Bronchial epithelial cell (primary cell): ENCODE data around the gene TMEM239. TPM values are rescaled to one million over a fixed set of nuclear protein-coding genes. Genes with fewer than 3 reads are reported as not detected.
"Not testable (repeated sequence)": the region's sequence is repeated elsewhere in the genome, so short reads cannot be mapped to it uniquely, and the experiment has no call there.

ENCODE experiments used
- DNase-seq: peaks from one replicate; pipeline ENCODE4 v3.0.0-alpha.2; 2010; ENCODE audit warnings: low read depth
- FAIRE-seq: peaks from 2 replicates; lab custom pipeline; 2011; peaks lifted over from hg19 to GRCh38; lab: Jason Lieb, UNC
- H3K27me3 ChIP-seq: 2 replicates; pipeline ENCODE4 v1.5.1; 2011; ENCODE audit warnings: low read length; ENCODE audit not compliant: control insufficient read depth, insufficient read depth
- H3K36me3 ChIP-seq: 2 replicates; pipeline ENCODE4 v1.5.1; 2011; ENCODE audit warnings: low read length; ENCODE audit not compliant: control insufficient read depth, insufficient read depth
- H3K4me3 ChIP-seq: 2 replicates; pipeline ENCODE4 v1.5.1; 2011; ENCODE audit warnings: mild to moderate bottlenecking, low read depth, low read length, control low read depth
- CTCF ChIP-seq: IDR thresholded peaks from 2 replicates; pipeline ENCODE4 v1.5.1; 2011; ENCODE audit warnings: mild to moderate bottlenecking, moderate library complexity, low read length, control low read depth, inconsistent platforms; ENCODE audit not compliant: insufficient read depth, severe bottlenecking
- total RNA-seq: library from RNA; depleted of rRNA; stranded (reverse); fragments of >200 nt; gene quantifications from 2 replicates; pipeline ENCODE4 v1.2.1, GENCODE V29; 2014

Gene TMEM239
- total RNA-seq, 1 donor from 2014 or later: not detected

GRCh38 chr20:2807019-2807418, 9.1 kb upstream of the TMEM239 start:
- DNase-seq (no peak), FAIRE-seq (no peak)
- no peak for TF ChIP-seq CTCF

GRCh38 chr20:2807929-2808328, 8.2 kb upstream of the TMEM239 start:
- H3K36me3 ChIP-seq, FAIRE-seq, H3K4me3 ChIP-seq, DNase-seq: not testable (repeated sequence)
- peaks cover 16% of the 10 kb centered on the region for H3K27me3 ChIP-seq

More at GRCh38 chr20:2807019-2807418, 9.1 kb upstream of the TMEM239 start:
- Histone ChIP-seq H3K36me3 (no peaks in the 10 kb centered on the region), H3K4me3 (no peak overlapping the region), H3K27me3 (peaks cover 19% of the 10 kb centered on the region)

DNA sequence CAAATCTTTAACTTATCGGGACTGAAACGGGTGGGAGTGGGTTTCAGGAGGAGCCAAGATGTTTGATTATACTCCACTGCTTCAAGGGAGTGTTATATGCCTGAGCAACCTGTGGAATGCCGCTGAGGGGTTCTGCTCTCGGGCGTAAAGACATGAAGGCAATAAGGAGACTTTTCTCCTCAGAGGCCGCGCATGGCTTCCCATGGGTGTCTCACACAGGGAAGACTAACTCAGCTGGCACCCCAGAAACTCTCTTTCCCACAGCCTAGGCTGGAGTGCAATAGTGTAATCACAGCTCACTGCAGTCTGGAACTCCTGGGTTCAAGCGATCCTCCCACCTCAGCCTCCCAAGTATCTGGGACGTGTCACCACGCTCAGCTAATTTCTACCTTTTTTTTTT, 6.5 kb upstream of the TMEM239 start:
- Histone ChIP-seq H3K36me3 (no peaks in the 10 kb centered on the region), H3K4me3 (no peak overlapping the region), H3K27me3 (peaks cover 16% of the 10 kb centered on the region)
- TF ChIP-seq CTCF: no peak
- DNase-seq (no peak), FAIRE-seq (no peak)

DNA sequence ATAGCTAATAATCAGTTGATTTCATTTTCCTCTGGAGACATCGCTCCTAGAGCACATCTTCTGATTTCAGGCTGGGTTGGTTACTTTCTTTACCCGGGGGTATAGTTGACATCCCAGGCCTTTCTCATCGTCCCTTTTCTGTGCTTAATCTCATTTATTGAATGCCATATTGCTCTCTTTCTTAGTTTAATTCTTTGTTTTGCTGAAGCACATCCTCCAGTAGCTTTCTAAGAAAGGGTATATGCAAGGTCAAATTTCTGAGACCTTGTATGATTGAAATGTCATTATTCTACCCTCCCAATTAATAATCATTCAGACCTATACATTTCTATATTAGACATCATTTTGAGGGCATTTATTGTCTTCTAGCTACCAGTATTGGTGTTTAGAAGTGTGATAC, 4.0 kb upstream of the TMEM239 start:
- FAIRE-seq: no peak
- no peak for TF ChIP-seq CTCF
- DNase-seq: no peak
- no peaks in the 10 kb centered on the region for H3K36me3 ChIP-seq
- no peaks in the 10 kb centered on the region for H3K27me3 ChIP-seq
- no peak overlapping the region for H3K4me3 ChIP-seq

- no peaks in the 10 kb centered on the region for H3K36me3 ChIP-seq
- no peak overlapping the region for H3K4me3 ChIP-seq
- DNase-seq: peak; percentile 22
- FAIRE-seq: no peak
- no peaks in the 10 kb centered on the region for H3K27me3 ChIP-seq
- TF ChIP-seq CTCF: no peak
Measured at GRCh38 chr20:2814076-2814475, 2.1 kb upstream of the TMEM239 start.

DNA sequence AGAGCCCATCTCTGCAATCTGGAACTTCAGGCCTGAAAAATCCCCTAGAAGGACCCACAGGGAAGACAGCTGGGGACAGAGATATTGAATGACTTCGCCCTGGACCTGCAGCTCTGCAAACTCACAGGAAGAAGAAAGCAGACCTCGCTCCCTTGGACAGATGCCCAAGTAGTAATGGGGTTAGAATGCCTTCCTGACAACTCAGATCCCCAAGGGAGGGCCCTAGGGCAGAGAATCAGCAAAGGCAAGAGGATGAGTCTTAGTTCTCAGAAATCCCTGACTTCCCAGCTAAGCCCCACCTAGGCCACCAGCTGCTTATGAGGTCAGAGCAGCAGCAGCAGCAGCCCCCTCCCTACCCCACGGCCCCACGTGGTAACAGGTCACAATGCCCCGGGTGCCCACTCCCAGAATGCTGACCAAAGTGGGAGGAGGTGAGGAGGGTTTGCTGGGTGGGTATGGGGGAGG, 1.5 kb upstream of the TMEM239 start, which contains the start of gene C20orf141:
C20orf141 (plus strand) TSS at position 401 of the 465 bp plus-strand sequence. CDS start 198 bp downstream, outside the sequence.
- Histone ChIP-seq H3K4me3 (no peak within 1 kb of the TSS), H3K36me3 (no peaks in the 10 kb centered on the region), H3K27me3 (no peaks in the 10 kb centered on the region)
- FAIRE-seq: no peak
- no peak for TF ChIP-seq CTCF
- DNase-seq: peak; percentile 89
